GM12878 (cell line): Measurements from ENCODE around the gene KCNJ12.

ENCODE experiments used
- CHD2 ChIP-seq: IDR thresholded peaks from 2 replicates; pipeline ENCODE4 v1.6.1; 2011; ENCODE audit warnings: low read depth, low read length, improper control_type of control experiment, borderline replicate concordance
- CREM ChIP-seq: IDR thresholded peaks from 2 replicates; pipeline ENCODE4 v1.6.1; 2014; ENCODE audit warnings: antibody characterized with exemption, low read depth
- FOS ChIP-seq: IDR thresholded peaks from 3 replicates; pipeline ENCODE4 v1.6.1; 2011; ENCODE audit warnings: borderline replicate concordance; ENCODE audit not compliant: insufficient read length; ENCODE audit errors: extremely low read depth
- HCFC1 ChIP-seq: fragments of 150-350 bp; IDR thresholded peaks from 2 replicates; pipeline ENCODE4 v1.6.1; 2014; ENCODE audit warnings: low read length
- HDGF ChIP-seq: fragments of 450-650 bp; IDR thresholded peaks from 2 replicates; pipeline ENCODE4 v1.6.1; 2016; ENCODE audit warnings: antibody characterized with exemption
- KAT2A ChIP-seq: conservative IDR thresholded peaks from 2 replicates; pipeline ENCODE4 v1.6.1; 2011; ENCODE audit warnings: low read depth, low read length; ENCODE audit not compliant: control insufficient read depth
- POLR2A ChIP-seq: IDR thresholded peaks from 2 replicates; pipeline ENCODE4 v1.6.1; 2011; ENCODE audit warnings: low read depth, mild to moderate bottlenecking, low read length
- POLR2AphosphoS2 ChIP-seq: IDR thresholded peaks from 2 replicates; pipeline ENCODE4 v1.6.1; 2011; ENCODE audit warnings: low read depth, mild to moderate bottlenecking, low read length, improper control_type of control experiment, moderate library complexity
- RCOR1 ChIP-seq: conservative IDR thresholded peaks from 2 replicates; pipeline ENCODE4 v1.6.1; 2012; ENCODE audit warnings: low read depth, low read length, improper control_type of control experiment
- TF ChIP-seq, protein P1 (sequence below): IDR thresholded peaks from 2 replicates; pipeline ENCODE4 v1.6.1; 2011; ENCODE audit warnings: low read depth, mild to moderate bottlenecking, low read length, moderate library complexity, borderline replicate concordance; ENCODE audit errors: extremely low read depth
- TF ChIP-seq, protein P2 (sequence below): fragments of 450-650 bp; IDR thresholded peaks from 2 replicates; pipeline ENCODE4 v1.6.1; 2017; ENCODE audit warnings: borderline replicate concordance
- TF ChIP-seq, protein P3 (sequence below), 3 experiments: IDR thresholded peaks in 2 of 3; conservative IDR thresholded peaks in 1 of 3; 2 replicates each; pipeline ENCODE4 v1.5.1; 2011; ENCODE audit warnings: low read depth in 3 of 3, low read length in 3 of 3, mild to moderate bottlenecking in 3 of 3, control low read depth in 2 of 3, moderate library complexity in 2 of 3, inconsistent platforms in 1 of 3, mixed read lengths in 1 of 3; ENCODE audit not compliant: control insufficient read depth in 2 of 3, insufficient read depth in 1 of 3; ENCODE audit errors: extremely low read depth in 1 of 3
- TF ChIP-seq, protein P4 (sequence below): IDR thresholded peaks from 2 replicates; pipeline ENCODE4 v1.6.1; 2012; ENCODE audit warnings: low read depth, low read length, improper control_type of control experiment
- TF ChIP-seq, protein P5 (sequence below): fragments of 450-650 bp; formaldehyde crosslinking; IDR thresholded peaks from 2 replicates; pipeline ENCODE4 v1.5.0; 2022; ENCODE audit warnings: mild to moderate bottlenecking, missing genetic modification characterization

DNA sequence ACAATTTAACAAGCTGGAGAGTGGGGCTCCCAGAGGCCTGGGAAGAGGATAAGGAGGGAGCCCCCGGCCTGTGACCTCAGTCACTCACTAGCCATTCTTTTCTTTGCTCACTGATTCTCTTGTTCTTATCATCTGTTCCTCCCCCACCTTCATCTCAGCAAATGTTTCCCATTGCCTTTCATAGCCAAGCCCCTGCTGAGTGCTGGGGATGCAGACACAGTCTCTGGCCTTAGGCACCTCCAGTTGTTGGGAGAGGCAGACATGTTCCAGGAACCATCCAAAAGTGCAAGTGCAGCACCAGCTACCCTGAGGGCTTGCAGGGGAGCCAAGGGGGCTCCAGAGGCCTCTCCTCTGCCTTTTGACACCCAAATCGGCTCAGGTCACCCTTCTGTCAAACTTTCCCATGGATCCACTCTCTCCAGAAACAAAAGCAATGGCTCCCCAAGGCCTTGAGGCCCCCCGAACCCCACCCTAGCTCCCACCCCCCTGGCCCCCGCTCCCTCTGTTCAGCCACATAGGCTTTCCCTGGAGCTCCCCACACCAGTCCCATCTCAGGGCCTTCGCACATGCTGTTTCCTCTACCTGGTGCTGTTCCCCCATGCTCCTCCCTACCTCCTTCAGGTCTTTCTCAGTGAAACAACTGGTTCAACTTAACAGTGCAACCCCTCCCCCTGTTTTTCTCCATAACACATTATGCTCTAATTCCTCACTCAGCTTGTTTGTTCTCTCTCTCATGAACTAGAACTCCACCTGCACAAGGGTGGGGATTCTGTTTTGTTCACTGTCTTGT is 14.9 kb upstream of the KCNJ12 start:
- no peak for TF ChIP-seq KAT2A
- TF ChIP-seq, protein P1, sequence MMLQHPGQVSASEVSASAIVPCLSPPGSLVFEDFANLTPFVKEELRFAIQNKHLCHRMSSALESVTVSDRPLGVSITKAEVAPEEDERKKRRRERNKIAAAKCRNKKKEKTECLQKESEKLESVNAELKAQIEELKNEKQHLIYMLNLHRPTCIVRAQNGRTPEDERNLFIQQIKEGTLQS, result no peak
- no peak for TF ChIP-seq HCFC1
- TF ChIP-seq, protein P2, sequence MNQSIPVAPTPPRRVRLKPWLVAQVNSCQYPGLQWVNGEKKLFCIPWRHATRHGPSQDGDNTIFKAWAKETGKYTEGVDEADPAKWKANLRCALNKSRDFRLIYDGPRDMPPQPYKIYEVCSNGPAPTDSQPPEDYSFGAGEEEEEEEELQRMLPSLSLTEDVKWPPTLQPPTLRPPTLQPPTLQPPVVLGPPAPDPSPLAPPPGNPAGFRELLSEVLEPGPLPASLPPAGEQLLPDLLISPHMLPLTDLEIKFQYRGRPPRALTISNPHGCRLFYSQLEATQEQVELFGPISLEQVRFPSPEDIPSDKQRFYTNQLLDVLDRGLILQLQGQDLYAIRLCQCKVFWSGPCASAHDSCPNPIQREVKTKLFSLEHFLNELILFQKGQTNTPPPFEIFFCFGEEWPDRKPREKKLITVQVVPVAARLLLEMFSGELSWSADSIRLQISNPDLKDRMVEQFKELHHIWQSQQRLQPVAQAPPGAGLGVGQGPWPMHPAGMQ, result no peak
- TF ChIP-seq, protein P3, sequence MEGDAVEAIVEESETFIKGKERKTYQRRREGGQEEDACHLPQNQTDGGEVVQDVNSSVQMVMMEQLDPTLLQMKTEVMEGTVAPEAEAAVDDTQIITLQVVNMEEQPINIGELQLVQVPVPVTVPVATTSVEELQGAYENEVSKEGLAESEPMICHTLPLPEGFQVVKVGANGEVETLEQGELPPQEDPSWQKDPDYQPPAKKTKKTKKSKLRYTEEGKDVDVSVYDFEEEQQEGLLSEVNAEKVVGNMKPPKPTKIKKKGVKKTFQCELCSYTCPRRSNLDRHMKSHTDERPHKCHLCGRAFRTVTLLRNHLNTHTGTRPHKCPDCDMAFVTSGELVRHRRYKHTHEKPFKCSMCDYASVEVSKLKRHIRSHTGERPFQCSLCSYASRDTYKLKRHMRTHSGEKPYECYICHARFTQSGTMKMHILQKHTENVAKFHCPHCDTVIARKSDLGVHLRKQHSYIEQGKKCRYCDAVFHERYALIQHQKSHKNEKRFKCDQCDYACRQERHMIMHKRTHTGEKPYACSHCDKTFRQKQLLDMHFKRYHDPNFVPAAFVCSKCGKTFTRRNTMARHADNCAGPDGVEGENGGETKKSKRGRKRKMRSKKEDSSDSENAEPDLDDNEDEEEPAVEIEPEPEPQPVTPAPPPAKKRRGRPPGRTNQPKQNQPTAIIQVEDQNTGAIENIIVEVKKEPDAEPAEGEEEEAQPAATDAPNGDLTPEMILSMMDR (IDR thresholded peaks at IDR 0.05 in 2 of 3, conservative IDR thresholded peaks at IDR 0.05 in 1 of 3; ENCODE audit: control insufficient read depth in 2 of 3, extremely low read depth in 1 of 3, insufficient read depth in 1 of 3, low read depth in 3 of 3, low read length in 3 of 3), result no peak
- no peak for TF ChIP-seq FOS
- no peak for TF ChIP-seq RCOR1
- no peak for TF ChIP-seq HDGF
- no peak for TF ChIP-seq POLR2AphosphoS2
- TF ChIP-seq, protein P4, sequence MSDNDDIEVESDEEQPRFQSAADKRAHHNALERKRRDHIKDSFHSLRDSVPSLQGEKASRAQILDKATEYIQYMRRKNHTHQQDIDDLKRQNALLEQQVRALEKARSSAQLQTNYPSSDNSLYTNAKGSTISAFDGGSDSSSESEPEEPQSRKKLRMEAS, result no peak
- no peak for TF ChIP-seq CHD2
- TF ChIP-seq, protein P5, sequence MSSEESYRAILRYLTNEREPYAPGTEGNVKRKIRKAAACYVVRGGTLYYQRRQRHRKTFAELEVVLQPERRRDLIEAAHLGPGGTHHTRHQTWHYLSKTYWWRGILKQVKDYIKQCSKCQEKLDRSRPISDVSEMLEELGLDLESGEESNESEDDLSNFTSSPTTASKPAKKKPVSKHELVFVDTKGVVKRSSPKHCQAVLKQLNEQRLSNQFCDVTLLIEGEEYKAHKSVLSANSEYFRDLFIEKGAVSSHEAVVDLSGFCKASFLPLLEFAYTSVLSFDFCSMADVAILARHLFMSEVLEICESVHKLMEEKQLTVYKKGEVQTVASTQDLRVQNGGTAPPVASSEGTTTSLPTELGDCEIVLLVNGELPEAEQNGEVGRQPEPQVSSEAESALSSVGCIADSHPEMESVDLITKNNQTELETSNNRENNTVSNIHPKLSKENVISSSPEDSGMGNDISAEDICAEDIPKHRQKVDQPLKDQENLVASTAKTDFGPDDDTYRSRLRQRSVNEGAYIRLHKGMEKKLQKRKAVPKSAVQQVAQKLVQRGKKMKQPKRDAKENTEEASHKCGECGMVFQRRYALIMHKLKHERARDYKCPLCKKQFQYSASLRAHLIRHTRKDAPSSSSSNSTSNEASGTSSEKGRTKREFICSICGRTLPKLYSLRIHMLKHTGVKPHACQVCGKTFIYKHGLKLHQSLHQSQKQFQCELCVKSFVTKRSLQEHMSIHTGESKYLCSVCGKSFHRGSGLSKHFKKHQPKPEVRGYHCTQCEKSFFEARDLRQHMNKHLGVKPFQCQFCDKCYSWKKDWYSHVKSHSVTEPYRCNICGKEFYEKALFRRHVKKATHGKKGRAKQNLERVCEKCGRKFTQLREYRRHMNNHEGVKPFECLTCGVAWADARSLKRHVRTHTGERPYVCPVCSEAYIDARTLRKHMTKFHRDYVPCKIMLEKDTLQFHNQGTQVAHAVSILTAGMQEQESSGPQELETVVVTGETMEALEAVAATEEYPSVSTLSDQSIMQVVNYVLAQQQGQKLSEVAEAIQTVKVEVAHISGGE (CRISPR knock-in tag), result no peak
- no peak for TF ChIP-seq CREM
- no peak for TF ChIP-seq POLR2A
